ENCODE results near the gene SURF4.
"Not testable (repeated sequence)": the region's sequence is repeated elsewhere in the genome, so short reads cannot be mapped to it uniquely, and the experiment has no call there.

The SURF4 gene

DNA sequence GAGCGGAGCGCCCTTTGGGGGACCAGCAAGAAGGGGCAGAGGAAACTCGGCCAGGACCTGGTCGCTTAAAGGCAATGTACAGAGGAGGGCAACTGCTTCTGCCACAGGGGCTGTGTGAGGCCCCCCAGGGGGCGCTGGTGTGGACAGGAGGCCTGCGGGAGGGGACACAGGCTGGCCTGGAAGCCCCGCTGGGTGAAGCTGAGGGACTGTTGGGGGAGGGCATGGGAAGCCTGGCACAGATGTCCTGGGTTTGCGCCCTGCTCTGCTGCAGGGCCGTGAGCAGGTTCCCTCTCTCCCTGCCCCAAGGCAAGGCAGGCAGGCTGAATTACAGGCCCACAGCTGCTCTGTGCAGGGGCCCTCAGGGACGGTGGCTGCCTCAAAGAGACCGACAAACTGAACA lies 33.3 kb downstream of the SURF4 start:
- H3K36me3 Mint-ChIP-seq, result peaks cover 78% of the 10 kb centered on the region
- DNase-seq (ENCODE audit: low spot score in 2 of 2), result no peak
- peak; percentile 14 for ATAC-seq
- no peak overlapping the region for H3K27ac Mint-ChIP-seq
- no peaks in the 10 kb centered on the region for H3K9me3 Mint-ChIP-seq
- peaks cover 42% of the 10 kb centered on the region for H3K4me1 Mint-ChIP-seq
- no peak overlapping the region for H3K4me3 Mint-ChIP-seq

DNA sequence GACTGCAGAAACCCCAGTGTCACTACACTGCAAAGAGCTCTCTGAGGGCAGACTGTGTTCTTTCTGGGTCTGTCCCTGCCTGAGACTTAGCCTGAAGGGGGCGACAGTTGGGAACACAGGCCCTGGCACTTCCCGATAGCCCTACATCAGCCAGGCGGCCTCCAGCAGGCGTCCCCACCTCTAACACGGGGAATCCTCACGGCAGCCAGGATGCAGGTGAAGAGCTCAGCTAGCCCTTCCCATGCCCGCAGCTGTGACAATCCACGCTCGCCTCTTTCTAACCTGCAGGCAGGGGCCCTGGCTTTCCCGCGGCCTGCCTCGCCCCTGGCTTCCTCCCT lies 33.8 kb downstream of the SURF4 start:
- Mint-ChIP-seq H3K4me3 (no peak overlapping the region), H3K36me3 (peaks cover 80% of the 10 kb centered on the region), H3K9me3 (no peaks in the 10 kb centered on the region), H3K27ac (peak overlapping the region; percentile 79), H3K4me1 (peaks cover 39% of the 10 kb centered on the region)
- ATAC-seq (peak; percentile 4), DNase-seq (ENCODE audit: low spot score in 2 of 2) (no peak)

DNA sequence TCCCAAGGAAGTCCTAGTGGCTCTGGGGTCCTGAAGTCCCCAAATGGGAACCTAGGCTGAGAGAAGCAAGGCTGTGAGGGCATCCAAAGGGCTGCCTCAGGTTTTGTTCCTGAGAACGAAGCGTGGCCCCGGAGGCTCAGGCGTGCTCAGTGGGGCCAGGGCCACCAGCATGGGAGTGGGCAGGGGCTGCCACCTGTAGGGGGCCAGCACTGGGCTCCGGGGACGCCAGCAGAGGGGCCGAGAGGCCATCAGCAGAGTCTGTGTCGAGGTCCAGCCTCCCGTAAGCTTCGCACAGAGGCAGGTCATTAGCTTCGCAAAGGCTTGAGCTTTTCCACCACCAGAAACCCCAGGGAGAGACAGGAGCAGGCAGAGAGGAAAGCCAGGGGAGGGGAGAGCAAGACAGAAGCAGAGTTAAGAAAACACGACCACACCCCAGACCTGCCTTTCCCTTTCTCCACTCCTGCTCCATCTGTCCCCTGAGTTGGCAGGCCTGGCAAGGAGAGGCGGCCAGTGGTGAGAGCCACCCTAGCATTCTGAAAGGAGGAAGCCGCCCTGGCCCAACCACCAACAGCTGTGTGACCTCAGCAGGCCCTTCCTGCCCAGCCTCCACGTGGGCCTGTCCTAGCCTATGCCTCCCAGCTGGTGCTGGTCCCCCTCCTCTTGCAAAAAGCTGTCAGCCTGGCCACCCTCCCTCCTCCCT lies 34.3 kb downstream of the SURF4 start:
- Mint-ChIP-seq H3K4me3 (no peak overlapping the region), H3K4me1 (peaks cover 37% of the 10 kb centered on the region), H3K27ac (peak overlapping the region; percentile 79), H3K9me3 (no peaks in the 10 kb centered on the region), H3K36me3 (peaks cover 80% of the 10 kb centered on the region)
- DNase-seq (ENCODE audit: low spot score in 2 of 2) (no peak), ATAC-seq (peak; percentile 11)

DNA sequence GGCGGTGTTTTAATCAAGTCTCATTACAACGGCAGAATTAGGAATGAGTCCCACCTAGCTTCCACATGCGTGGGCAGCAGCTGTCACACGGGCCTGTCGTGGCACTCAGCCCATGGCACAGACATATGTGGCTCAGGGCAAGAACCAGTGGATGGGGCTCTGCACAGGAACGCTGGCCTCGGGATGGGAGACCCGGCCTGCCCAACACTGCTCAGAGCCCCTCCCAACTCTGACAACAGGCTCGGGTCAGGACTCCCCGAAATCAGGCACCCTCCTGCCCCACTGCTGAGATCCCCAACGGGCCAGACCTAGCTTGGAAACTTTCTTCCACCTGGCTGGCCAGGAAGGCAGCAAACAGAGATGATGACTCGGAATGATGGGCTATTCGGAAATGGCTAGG lies 34.9 kb downstream of the SURF4 start:
- Mint-ChIP-seq H3K4me3 (no peak overlapping the region), H3K36me3 (peaks cover 80% of the 10 kb centered on the region), H3K9me3 (no peaks in the 10 kb centered on the region), H3K27ac (peak overlapping the region; percentile 79), H3K4me1 (peaks cover 37% of the 10 kb centered on the region)
- ATAC-seq (no peak), DNase-seq (ENCODE audit: low spot score in 2 of 2) (no peak)

DNA sequence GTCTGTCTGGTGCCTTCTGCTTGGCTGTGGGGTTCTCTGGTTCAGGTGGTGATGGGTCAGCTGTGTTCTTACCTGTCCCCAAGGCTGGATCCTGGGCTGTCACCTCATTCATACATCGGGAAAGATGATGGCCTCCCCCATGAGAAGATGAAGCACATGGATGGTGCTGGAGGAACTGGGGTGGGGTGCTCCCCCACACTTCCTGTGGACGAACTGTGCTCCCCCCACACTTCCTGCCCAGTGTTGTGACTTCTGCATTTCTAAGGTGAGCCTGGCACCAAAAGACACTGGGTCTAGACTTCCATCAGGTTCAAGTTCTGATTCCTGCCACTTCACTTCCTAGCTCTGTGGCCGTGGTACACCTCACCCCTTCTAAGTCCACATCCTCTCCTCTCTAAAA lies 35.6 kb downstream of the SURF4 start:
- no peaks in the 10 kb centered on the region for H3K9me3 Mint-ChIP-seq
- ATAC-seq (no peak), DNase-seq (ENCODE audit: low spot score in 2 of 2) (no peak)
- peaks cover 43% of the 10 kb centered on the region for H3K4me1 Mint-ChIP-seq
- H3K36me3 Mint-ChIP-seq, result peaks cover 84% of the 10 kb centered on the region
- H3K27ac Mint-ChIP-seq, result peak overlapping the region; percentile 79
- H3K4me3 Mint-ChIP-seq, result no peak overlapping the region

DNA sequence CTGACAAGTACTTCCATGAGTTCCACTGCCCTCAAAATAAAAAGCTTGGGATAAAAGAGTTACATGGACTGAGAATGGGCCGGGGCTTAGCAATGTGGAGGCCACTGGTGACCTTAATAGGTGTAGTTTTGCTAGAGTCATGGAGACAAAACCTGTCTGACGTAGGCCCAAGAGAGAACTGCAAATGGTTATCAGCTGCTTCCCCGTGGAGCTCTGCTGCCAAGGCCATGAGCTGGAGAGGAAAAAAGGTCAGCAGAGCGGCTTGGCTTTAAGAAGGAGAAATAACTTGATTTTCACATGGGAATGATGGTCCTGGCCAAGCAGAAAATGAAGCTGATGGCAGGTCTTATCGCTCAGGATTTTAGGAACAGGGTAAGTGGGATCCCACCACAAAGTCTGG lies 36.2 kb downstream of the SURF4 start:
- Mint-ChIP-seq H3K4me1 (peaks cover 46% of the 10 kb centered on the region), H3K4me3 (no peak overlapping the region), H3K36me3 (peaks cover 86% of the 10 kb centered on the region), H3K9me3 (no peaks in the 10 kb centered on the region), H3K27ac (peak overlapping the region; percentile 79)
- DNase-seq (ENCODE audit: low spot score in 2 of 2), result no peak
- no peak for ATAC-seq

DNA sequence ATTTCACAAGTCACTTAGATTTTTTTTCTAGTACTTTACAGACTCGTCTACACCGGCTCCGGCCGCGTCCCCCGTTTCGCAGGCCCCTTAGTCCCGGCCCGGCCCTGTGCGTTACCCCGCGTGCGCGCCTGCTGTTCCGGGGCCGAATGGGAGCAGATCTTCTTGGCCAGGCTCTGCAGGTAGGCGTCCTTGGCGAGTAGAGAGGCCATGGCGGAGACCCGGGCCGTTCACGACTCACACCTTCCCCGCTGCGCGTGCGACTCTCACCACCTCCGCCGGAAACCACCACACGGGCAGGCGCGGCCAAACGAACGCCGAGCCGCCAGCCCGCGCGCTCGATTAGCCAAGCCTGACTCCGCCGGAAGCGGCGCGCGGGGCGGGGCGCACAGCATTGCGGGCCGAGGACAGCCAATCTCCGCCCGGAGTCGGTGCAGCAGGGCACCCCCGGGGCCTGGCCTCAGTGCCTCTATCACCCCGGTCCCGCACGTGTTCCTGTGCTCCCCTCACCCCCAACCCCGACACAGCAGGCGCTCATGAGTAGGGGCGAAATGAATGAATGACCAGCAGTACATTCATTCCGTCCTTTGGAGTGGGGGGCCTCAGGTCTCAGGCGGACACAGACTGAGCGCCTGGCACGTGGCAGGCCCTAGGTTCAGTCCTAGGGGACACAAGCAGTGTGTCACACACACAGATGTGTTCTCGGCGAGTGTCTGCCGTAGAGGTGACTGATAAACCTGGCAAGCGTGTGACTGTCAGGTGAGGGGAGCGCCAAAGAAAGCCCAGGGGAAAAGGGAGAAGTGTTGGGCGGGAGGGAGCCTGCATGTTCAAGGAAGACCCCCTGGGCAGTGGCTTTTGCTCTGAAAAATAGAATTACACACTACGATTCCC lies 39.7 kb downstream of the SURF4 start, which contains the start of gene SURF6:
Gene SURF6 (minus strand): TSS at position 265 of the 888 bp plus-strand sequence. CDS start 56 bp downstream, at position 209.
- Mint-ChIP-seq H3K27ac (peak within 1 kb of the TSS; percentile 93), H3K36me3 (peaks cover 87% of the 10 kb centered on the region), H3K4me3 (peak within 1 kb of the TSS; percentile 90), H3K9me3 (no peaks in the 10 kb centered on the region), H3K4me1 (peaks cover 54% of the 10 kb centered on the region)
- DNase-seq (ENCODE audit: low spot score in 2 of 2) (peak; percentile 90 to 97), ATAC-seq (peak; percentile 95)

DNA sequence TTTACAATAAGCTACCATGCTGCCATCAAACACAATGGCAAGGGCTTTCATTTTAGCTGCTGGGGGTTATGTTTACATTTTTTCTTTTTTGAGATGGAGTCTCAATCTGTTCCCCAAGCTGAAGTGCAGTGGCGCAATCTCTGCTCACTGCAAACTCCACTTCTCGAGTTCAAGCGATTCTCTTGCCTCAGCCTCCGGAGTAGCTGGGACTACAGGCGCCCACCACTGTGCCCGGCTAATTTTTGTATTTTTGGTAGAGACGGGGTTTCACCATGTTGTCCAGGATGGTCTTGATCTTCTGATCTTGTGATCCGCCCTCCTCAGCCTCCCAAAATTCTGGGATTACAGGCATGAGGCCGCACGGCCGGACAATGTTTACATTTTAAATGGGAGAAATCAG lies 41.0 kb downstream of the SURF4 start:
- ATAC-seq; H3K9me3 Mint-ChIP-seq; DNase-seq (ENCODE audit: low spot score in 2 of 2): not testable (repeated sequence)
- peak overlapping the region; percentile 93 for H3K27ac Mint-ChIP-seq
- peaks cover 94% of the 10 kb centered on the region for H3K36me3 Mint-ChIP-seq
- peaks cover 43% of the 10 kb centered on the region for H3K4me1 Mint-ChIP-seq
- H3K4me3 Mint-ChIP-seq, result peak overlapping the region; percentile 90

DNA sequence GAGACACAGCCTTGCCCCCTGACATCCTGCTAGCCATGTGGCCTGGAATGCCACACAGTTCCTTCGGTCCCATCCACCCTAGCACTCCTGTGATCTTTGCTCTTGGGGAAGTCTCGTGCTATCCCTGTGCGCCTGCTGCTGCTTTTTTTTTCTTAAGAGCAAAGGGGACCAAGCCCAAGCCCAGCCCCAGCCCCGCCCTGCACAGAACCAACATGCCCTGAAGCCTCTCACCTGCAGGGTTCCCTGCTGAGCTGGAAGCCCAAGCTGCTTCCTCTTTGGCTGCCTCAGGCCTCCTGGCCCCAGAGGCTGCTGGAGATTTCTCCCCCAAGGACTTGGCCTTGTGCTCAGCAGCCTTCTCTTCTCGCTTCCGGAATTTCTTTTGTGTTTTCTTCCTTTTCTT lies 41.7 kb downstream of the SURF4 start:
- H3K4me1 Mint-ChIP-seq, result peaks cover 44% of the 10 kb centered on the region
- peaks cover 92% of the 10 kb centered on the region for H3K36me3 Mint-ChIP-seq
- H3K27ac Mint-ChIP-seq, result peak overlapping the region; percentile 93
- peak overlapping the region; percentile 90 for H3K4me3 Mint-ChIP-seq
- ATAC-seq, result no peak
- no peaks in the 10 kb centered on the region for H3K9me3 Mint-ChIP-seq
- no peak for DNase-seq (ENCODE audit: low spot score in 2 of 2)

DNA sequence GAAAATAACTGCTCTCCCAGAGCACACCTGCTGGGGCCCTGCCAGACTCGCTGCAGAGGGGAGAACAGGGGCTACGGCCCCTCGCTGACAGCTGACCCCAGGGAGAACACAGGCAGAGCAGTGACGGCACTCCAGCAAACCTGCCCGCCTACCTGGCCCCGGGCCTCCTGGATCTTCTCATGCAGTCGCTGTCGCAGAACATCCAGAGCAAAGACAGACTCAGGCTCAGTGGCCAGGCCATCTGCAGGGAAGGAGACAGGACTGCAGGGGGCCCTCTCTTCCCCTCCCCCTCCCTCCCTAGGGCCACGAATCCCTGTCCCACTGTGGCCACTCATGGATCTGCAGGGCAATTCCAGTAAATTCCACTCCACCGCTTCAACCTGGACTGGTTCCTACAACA lies 42.3 kb downstream of the SURF4 start:
- DNase-seq (ENCODE audit: low spot score in 2 of 2), result no peak
- H3K4me3 Mint-ChIP-seq, result no peak overlapping the region
- no peak for ATAC-seq
- no peak overlapping the region for H3K27ac Mint-ChIP-seq
- peaks cover 92% of the 10 kb centered on the region for H3K36me3 Mint-ChIP-seq
- peaks cover 50% of the 10 kb centered on the region for H3K4me1 Mint-ChIP-seq
- no peaks in the 10 kb centered on the region for H3K9me3 Mint-ChIP-seq

DNA sequence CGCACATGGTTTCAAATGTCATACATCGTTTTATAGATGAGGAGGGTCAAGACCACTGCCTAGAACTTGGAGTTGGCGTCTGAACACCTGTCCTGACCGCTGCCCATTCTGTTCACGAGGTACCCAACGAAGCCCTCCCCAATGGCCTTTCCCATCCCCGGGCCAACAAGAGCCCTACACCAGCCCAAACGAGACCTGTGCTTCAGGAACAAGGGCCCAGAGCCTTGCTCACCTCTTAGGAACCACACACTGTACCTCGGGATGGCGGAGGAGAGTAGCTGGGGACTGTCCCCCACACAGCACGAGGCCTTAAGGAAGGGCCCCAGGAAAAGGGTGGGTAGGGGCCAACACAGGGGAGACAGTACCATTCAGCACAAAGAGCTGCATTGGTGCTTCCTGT lies 42.8 kb downstream of the SURF4 start:
- Mint-ChIP-seq H3K4me3 (no peak overlapping the region), H3K27ac (peak overlapping the region; percentile 17), H3K9me3 (no peaks in the 10 kb centered on the region), H3K4me1 (peaks cover 49% of the 10 kb centered on the region), H3K36me3 (peaks cover 98% of the 10 kb centered on the region)
- ATAC-seq (no peak), DNase-seq (ENCODE audit: low spot score in 2 of 2) (no peak)

DNA sequence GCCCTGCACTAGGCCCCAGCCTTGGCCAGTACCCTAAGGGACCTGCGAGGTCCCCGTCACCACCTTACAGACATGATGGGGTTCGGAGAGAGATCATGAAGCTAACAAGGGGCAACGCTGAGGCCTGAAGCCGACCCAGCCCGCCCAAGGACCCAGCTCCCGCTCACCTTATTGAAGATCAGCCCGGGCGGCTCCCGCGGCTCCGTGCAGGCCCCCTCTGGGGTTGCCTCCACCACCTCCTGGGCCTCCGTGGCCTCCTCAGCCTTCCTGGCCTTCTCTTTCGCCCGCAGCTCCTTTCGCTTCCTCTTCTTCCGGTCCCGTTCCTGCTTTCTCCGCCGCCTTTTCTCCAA lies 43.5 kb downstream of the SURF4 start:
- H3K36me3 Mint-ChIP-seq, result peaks cover 91% of the 10 kb centered on the region
- H3K4me3 Mint-ChIP-seq, result no peak overlapping the region
- no peak for DNase-seq (ENCODE audit: low spot score in 2 of 2)
- H3K9me3 Mint-ChIP-seq, result no peaks in the 10 kb centered on the region
- peak overlapping the region; percentile 17 for H3K27ac Mint-ChIP-seq
- H3K4me1 Mint-ChIP-seq, result peaks cover 46% of the 10 kb centered on the region
- ATAC-seq, result no peak

DNA sequence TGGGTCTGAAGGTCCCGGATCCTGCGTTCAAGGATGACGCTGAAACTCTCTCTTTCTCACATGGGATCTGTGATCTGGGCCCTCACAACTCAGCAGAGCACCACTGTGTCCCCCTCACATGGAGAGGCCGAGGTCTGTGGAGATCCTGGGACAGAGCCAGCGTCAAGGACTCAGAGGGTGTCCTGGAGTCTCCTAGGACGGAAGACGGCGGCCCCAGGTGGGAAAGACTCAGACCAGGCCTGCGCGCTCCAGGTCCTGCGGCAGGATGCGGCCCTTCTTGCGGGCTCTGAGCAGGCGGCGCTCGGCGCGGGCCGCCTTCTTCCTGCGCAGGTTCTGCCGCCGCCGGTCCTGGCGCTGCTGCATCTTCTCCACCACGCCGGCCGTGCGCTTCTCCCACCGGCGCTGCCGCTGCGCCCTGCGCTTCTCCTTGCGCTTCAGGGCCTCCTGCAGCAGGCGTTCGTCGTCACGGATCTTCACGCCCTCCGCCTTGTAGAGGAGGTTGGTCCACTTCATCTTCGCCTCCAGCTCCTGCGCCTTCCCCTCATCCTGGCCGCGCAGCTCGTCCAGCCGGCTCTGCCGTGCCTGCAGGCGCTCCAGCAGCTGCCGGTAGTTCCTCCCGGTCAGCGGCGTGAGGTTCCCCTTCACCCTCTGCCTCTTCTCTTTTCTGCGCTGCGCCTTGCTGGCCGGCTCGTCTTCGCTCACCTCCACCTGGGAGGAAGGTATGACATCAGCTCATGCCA lies 44.0 kb downstream of the SURF4 start:
- Mint-ChIP-seq H3K4me1 (peaks cover 45% of the 10 kb centered on the region), H3K27ac (no peak overlapping the region), H3K4me3 (no peak overlapping the region), H3K9me3 (no peaks in the 10 kb centered on the region), H3K36me3 (peaks cover 86% of the 10 kb centered on the region)
- DNase-seq (ENCODE audit: low spot score in 2 of 2) (no peak), ATAC-seq (no peak)

DNA sequence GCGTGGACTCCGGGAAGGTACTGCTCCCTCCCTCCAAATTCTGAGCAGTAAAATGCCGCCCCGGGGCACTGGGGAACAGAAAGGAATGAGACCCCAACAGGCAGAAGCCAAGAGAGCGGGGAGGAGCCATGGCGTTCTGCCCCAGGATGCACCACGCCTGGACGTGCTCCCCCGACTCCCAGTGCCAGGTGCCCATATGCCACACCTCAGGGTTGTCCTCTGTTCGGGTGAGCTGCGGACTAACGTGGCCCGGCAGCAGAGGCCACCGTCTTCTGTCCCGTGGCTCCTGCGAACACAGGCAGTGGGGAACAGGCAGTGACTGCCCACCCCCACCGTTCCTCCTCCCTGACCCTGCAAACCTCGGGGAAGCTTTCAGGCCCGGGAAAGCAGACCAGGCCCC lies 44.6 kb downstream of the SURF4 start:
- peaks cover 39% of the 10 kb centered on the region for H3K4me1 Mint-ChIP-seq
- H3K36me3 Mint-ChIP-seq, result peaks cover 80% of the 10 kb centered on the region
- H3K27ac Mint-ChIP-seq, result no peak overlapping the region
- ATAC-seq (no peak), DNase-seq (ENCODE audit: low spot score in 2 of 2) (no peak)
- H3K4me3 Mint-ChIP-seq, result no peak overlapping the region
- no peaks in the 10 kb centered on the region for H3K9me3 Mint-ChIP-seq

DNA sequence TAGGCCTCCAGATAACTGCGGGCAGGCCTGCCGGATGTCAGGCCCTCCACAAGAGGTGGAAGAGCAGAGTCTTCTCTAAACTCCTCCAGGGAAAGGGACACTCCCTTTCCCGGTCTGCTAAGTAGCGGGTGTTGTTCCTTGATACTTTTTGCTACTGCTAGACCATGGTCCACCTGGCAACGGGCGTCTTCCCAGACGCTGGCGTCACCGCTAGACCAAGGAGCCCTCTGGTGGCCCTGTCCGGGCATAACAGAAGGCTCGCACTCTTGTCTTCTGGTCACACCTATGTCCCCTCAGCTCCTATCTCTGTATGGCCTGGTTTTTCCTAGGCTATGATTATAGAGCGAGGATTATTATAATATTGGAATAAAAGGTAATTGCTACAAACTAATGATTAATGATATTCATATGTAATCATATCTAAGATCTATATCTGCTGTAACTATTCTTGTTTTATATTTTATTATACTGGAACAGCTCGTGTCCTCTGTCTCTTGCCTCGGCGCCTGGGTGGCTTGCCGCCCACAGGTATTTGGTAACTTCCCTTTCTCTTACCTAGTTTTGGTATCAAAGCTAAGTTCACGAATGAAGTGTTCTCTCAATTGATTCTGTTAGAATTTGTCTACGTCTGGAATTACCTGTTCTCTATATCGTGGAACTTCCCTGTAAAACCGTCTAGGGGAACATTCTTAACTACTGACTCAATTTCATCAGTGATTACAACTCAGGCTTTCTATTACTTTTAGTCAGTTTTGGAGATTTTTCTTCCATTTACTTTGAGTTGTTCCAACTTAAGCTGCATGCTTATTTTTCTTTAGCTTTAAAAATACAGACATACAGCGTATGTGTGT lies 46.3 kb downstream of the SURF4 start:
- H3K36me3 Mint-ChIP-seq, result peaks cover 63% of the 10 kb centered on the region
- ATAC-seq; H3K4me3 Mint-ChIP-seq; DNase-seq (ENCODE audit: low spot score in 2 of 2); H3K27ac Mint-ChIP-seq; H3K9me3 Mint-ChIP-seq: not testable (repeated sequence)
- peaks cover 26% of the 10 kb centered on the region for H3K4me1 Mint-ChIP-seq

Measured in stimulated activated effector memory CD8-positive, alpha-beta T cell treated with anti-CD3 and anti-CD28 coated beads, Interleukin-12 subunit alpha, Interleukin-12 subunit beta, amount 100 ng/mL, for 72 hours (primary cell).